Measurements from ENCODE around the gene ACKR4.

Gene ACKR4

GRCh38 chr3:132563420-132564069 lies 33.5 kb upstream of the ACKR4 start:
- TF ChIP-seq EZH2 (IDR thresholded peaks at IDR 0.05; ENCODE audit: borderline replicate concordance, low read length) (no peak), CTCF (IDR thresholded peaks at IDR 0.05; ENCODE audit: low read length) (no peak)
- no peak overlapping the region for H2AFZ ChIP-seq (ENCODE audit: low read length)
- no peaks in the 10 kb centered on the region for H3K79me2 ChIP-seq (ENCODE audit: insufficient read depth, low read length)
- no peak overlapping the region for H3K4me3 ChIP-seq (ENCODE audit: low read depth, low read length, poor library complexity, severe bottlenecking)
- no peaks in the 10 kb centered on the region for H3K9me3 ChIP-seq (ENCODE audit: low read length)
- H3K4me1 ChIP-seq (ENCODE audit: insufficient read depth, low read length, severe bottlenecking), result no peaks in the 10 kb centered on the region
- no peak overlapping the region for H3K9ac ChIP-seq (ENCODE audit: low read length)
- H3K9me2 ChIP-seq (ENCODE audit: low read depth, low read length), result no peaks in the 10 kb centered on the region
- H3K27ac ChIP-seq (ENCODE audit: low read depth, low read length, poor library complexity, severe bottlenecking), result no peak overlapping the region
- no peaks in the 10 kb centered on the region for H4K20me1 ChIP-seq (ENCODE audit: insufficient read depth, low read length)
- H3K36me3 ChIP-seq (ENCODE audit: insufficient read depth, low read length), result peaks cover 3% of the 10 kb centered on the region; the same call in 1 of the 2 replicates
- H3F3A ChIP-seq (ENCODE audit: insufficient read depth, low read length), result no peaks in the 10 kb centered on the region
- H3K27me3 ChIP-seq (ENCODE audit: insufficient read depth, low read length), result no peaks in the 10 kb centered on the region
- H3K4me2 ChIP-seq (ENCODE audit: low read length), result no peak overlapping the region

DNA sequence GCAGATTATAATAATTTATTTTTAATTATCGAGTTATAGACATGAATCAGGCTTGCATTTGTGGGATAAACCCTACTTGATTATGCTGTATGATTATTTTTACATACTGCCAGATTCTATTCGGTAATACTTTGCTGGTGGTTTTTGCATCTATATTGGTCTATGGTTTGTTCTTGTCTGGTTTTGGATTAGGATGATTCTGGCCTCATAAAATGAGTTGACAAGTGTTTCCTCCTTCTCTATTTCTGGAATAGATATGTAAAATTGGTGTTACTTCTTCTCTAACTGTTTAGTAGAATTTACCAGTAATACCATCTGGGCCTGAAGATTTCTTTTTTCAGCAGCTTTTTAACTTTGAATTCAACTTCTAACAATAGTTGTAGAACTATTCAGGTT lies 33.0 kb upstream of the ACKR4 start:
- Histone ChIP-seq H3K27me3 (ENCODE audit: insufficient read depth, low read length) (no peaks in the 10 kb centered on the region), H4K20me1 (ENCODE audit: insufficient read depth, low read length) (no peaks in the 10 kb centered on the region), H3K9me2 (ENCODE audit: low read depth, low read length) (no peaks in the 10 kb centered on the region), H3K9ac (ENCODE audit: low read length) (no peak overlapping the region), H3K79me2 (ENCODE audit: insufficient read depth, low read length) (no peaks in the 10 kb centered on the region), H3K9me3 (ENCODE audit: low read length) (no peaks in the 10 kb centered on the region), H3K27ac (ENCODE audit: low read depth, low read length, poor library complexity, severe bottlenecking) (no peak overlapping the region), H3K4me1 (ENCODE audit: insufficient read depth, low read length, severe bottlenecking) (no peaks in the 10 kb centered on the region), H2AFZ (ENCODE audit: low read length) (no peak overlapping the region), H3F3A (ENCODE audit: insufficient read depth, low read length) (no peaks in the 10 kb centered on the region), H3K4me2 (ENCODE audit: low read length) (no peak overlapping the region), H3K36me3 (ENCODE audit: insufficient read depth, low read length) (peaks cover 3% of the 10 kb centered on the region; the same call in 1 of the 2 replicates), H3K4me3 (ENCODE audit: low read depth, low read length, poor library complexity, severe bottlenecking) (no peak overlapping the region)
- TF ChIP-seq CTCF (IDR thresholded peaks at IDR 0.05; ENCODE audit: low read length) (no peak), EZH2 (IDR thresholded peaks at IDR 0.05; ENCODE audit: borderline replicate concordance, low read length) (no peak)

DNA sequence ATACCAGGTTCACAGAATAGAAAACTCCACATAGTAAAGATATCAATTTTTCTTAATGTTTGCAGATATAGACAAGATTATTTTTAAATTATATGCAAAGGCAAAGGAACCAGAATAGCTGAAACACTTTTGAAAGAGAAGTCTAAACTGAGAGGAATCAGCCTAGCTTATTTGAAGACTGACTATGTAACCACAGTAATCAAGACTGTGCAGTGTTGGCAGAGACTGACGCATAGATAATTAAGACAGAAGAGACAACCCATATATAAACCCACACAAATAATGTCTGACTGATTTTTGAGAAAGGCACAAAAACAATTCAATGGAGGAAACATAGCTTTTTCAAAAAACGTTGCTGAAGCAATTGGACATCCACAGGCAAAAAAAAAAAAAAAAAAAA lies 28.6 kb upstream of the ACKR4 start:
- Histone ChIP-seq H3K79me2 (ENCODE audit: insufficient read depth, low read length) (no peaks in the 10 kb centered on the region), H3F3A (ENCODE audit: insufficient read depth, low read length) (no peaks in the 10 kb centered on the region), H3K27me3 (ENCODE audit: insufficient read depth, low read length) (no peaks in the 10 kb centered on the region), H3K4me1 (ENCODE audit: insufficient read depth, low read length, severe bottlenecking) (no peaks in the 10 kb centered on the region), H3K36me3 (ENCODE audit: insufficient read depth, low read length) (peaks cover 8% of the 10 kb centered on the region), H4K20me1 (ENCODE audit: insufficient read depth, low read length) (no peaks in the 10 kb centered on the region), H3K27ac (ENCODE audit: low read depth, low read length, poor library complexity, severe bottlenecking) (no peak overlapping the region), H3K9ac (ENCODE audit: low read length) (no peak overlapping the region), H3K9me3 (ENCODE audit: low read length) (no peaks in the 10 kb centered on the region), H3K4me3 (ENCODE audit: low read depth, low read length, poor library complexity, severe bottlenecking) (no peak overlapping the region), H3K9me2 (ENCODE audit: low read depth, low read length) (no peaks in the 10 kb centered on the region), H3K4me2 (ENCODE audit: low read length) (no peak overlapping the region), H2AFZ (ENCODE audit: low read length) (no peak overlapping the region)
- no peak for TF ChIP-seq EZH2 (IDR thresholded peaks at IDR 0.05; ENCODE audit: borderline replicate concordance, low read length)
- no peak for TF ChIP-seq CTCF (IDR thresholded peaks at IDR 0.05; ENCODE audit: low read length)

Data from OCI-LY1 (cell line).